ENCODE measurements around the gene RIMS1.

DNA sequence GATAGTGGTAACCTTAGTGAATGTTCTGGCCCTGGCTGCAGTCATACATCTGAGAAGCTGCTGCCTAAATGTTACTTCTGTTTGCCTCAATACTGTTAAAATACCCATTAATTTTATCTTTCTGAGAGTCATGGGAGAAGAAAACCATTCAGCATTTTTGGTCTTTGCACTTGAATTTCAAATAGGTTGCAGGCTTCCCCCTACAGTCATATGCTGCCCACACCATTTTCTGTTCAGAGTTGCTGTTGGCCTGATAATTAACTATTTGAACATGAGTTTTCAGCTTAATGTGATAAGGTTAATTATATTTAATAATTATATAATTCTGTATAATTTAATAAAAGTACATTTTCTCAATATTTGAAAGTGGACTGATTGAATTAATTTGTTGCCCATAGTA lies 410.0 kb downstream of the RIMS1 start:
- TF ChIP-seq CTCF (IDR thresholded peaks at IDR 0.05; ENCODE audit: low read depth, low read length) = no peak
- no peak for TF ChIP-seq EZH2phosphoT487 (IDR thresholded peaks at IDR 0.05; ENCODE audit: low read depth)

Measured in OCI-LY3 (cell line).